T47D (cell line): ENCODE results near the gene PCNX1.
"Not testable (repeated sequence)": the region's sequence is repeated elsewhere in the genome, so short reads cannot be mapped to it uniquely, and the experiment has no call there.

Source experiments
- DNase-seq, 2 experiments: peaks; one replicate each; pipeline versions ENCODE4 v3.0.0 to v3.0.0-alpha.2; 2011 to 2012; ENCODE audit warnings: low read depth in 1 of 2, low spot score in 1 of 2
- JUND ChIP-seq: IDR thresholded peaks from 2 replicates; pipeline ENCODE4 v1.6.1; 2012; ENCODE audit warnings: low read depth
- in situ Hi-C: cut with HindIII; loops from 2 replicates; pipeline ENCODE4 v1.10.0; 2016; ENCODE audit warnings: low sequenced_read_pairs, low pct_unique_long_range_greater_than_20kb

Gene PCNX1

GRCh38 chr14:70995671-70996070, 88.4 kb downstream of the PCNX1 start:
- in situ Hi-C loops, result no loop called here
- TF ChIP-seq JUND, result no peak
- DNase-seq, result peak in 1 of 2 experiments; percentile 5

- no peak for DNase-seq
- TF ChIP-seq JUND, result no peak
- in situ Hi-C loops, result no loop called here
These were observed 91.9 kb downstream of the PCNX1 start for GRCh38 chr14:70999117-70999516.

- no peak for TF ChIP-seq JUND
- in situ Hi-C loops, result no loop called here
- no peak for DNase-seq
These were observed 92.8 kb downstream of the PCNX1 start for GRCh38 chr14:71000091-71000490.

- in situ Hi-C loops, result no loop called here
- no peak for TF ChIP-seq JUND
These were observed 94.5 kb downstream of the PCNX1 start for GRCh38 chr14:71001742-71002141.

DNA sequence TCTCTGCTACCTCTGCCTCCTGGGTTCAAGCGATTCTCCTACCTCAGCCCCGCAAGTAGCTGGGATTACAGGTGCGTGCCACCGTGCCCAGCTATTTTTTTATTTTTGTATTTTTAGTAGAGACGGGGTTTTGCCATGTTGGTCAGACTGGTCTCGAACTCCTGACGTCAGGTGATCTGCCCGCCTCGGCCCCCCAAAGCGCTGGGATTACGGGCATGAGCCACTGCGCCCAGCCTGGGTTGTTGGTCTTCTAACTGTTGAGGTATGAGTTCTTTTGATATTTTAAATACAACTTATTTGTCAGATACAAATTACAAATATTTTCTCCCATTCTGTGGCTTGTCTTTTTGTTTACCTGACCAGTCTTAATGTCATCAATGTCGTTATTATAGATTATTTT, 95.9 kb downstream of the PCNX1 start:
- DNase-seq, result no peak
- in situ Hi-C loops, result no loop called here
- no peak for TF ChIP-seq JUND

More at GRCh38 chr14:71001742-71002141, 94.5 kb downstream of the PCNX1 start:
- no peak for DNase-seq

GRCh38 chr14:71004481-71004880, 97.2 kb downstream of the PCNX1 start:
- no peak for DNase-seq
- no peak for TF ChIP-seq JUND
- in situ Hi-C loops, result no loop called here

GRCh38 chr14:71005076-71005475, 97.8 kb downstream of the PCNX1 start:
- in situ Hi-C loops, result no loop called here
- TF ChIP-seq JUND, result no peak
- no peak for DNase-seq

- no peak for TF ChIP-seq JUND
These were observed 98.9 kb downstream of the PCNX1 start for GRCh38 chr14:71006200-71006563.

GRCh38 chr14:71011479-71011878, 104.2 kb downstream of the PCNX1 start:
- no peak for TF ChIP-seq JUND
- DNase-seq, result no peak
- in situ Hi-C loops, result no loop called here

More at GRCh38 chr14:71006200-71006563, 98.9 kb downstream of the PCNX1 start:
- in situ Hi-C loops, result no loop called here
- DNase-seq, result no peak

DNA sequence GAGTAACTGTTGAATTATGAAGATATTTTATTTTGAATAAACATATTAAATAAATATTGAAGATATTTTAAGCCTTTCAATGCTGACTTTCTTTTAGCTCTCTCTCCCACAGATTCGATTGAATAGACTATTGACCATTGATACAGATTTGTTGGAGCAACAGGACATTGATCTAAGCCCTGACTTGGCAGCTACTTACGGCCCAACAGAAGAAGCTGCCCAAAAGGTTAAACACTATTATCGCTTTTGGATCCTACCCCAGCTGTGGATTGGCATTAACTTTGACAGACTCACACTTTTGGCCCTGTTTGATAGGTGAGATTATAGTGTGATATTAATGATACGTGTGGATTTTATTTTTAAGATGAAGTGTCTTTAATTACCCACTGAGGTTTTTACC, 105.6 kb downstream of the PCNX1 start:
- in situ Hi-C loops, result no loop called here
- no peak for DNase-seq
- TF ChIP-seq JUND, result no peak

DNA sequence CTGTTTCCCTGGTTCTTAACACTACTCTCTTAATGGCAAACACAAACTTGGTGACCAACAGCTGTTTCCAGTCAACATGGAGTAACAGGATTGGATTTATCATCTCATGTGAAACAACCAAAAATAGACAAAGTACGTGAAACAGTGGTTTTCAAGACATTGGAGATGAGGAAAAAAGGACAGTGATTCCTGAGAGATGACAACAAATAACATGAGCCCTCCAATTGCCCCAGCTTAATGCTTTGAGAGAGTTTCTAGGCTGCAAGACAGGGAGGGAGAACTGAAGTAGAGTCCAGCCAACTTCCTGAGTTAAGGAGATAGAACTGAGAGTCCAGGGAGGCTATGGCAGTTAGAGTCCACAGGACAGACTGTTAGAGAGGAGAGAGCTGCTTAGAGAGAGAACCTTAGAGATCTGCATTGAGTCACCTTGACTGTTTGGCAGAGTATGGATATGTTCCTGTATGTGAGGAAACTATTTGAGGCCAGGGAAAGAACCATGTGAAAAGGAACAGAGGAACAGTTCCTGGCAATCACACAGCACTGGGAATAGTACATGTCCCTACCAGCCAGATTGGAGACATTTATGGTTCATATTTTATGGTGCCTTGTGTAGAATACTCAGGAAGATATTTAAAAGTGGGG, 106.4 kb downstream of the PCNX1 start:
- no peak for DNase-seq
- TF ChIP-seq JUND, result no peak
- in situ Hi-C loops, result no loop called here

DNA sequence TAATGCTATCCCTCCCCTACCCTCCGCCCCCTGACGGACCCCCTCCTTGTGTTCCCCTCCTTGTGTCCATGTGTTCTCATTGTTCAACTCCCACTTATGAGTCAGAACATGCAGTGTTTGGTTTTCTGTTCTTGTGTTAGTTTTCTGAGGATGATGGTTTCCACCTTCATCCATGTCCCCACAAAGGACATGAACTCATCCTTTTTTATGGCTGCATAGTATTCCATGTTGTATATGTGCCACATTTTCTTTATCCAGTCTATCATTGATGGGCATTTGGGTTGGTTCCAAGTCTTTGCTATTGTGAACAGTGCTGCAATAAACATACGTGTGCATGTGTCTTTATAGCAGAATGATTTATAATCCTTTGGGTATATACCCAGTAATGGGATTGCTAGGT, 112.7 kb downstream of the PCNX1 start:
- DNase-seq, in situ Hi-C loops: not testable (repeated sequence)

GRCh38 chr14:71021347-71022011, 114.2 kb downstream of the PCNX1 start:
- peak in 1 of 2 experiments; percentile 30 for DNase-seq

More at GRCh38 chr14:71021347-71022011, 114.2 kb downstream of the PCNX1 start:
- in situ Hi-C loops, result no loop called here
- TF ChIP-seq JUND, result no peak; the same call in 1 of the 2 replicates
